22Rv1 (cell line): Measurements from ENCODE around the gene LIMK1.

Experiments
- H3K27ac ChIP-seq: fragments of 450-650 bp; 2 replicates; pipeline ENCODE4 v1.5.1; 2017
- CTCF ChIP-seq: fragments of 450-650 bp; IDR thresholded peaks from 2 replicates; pipeline ENCODE4 v1.5.1; 2017; ENCODE audit warnings: mild to moderate bottlenecking
- ZFX ChIP-seq: fragments of 450-650 bp; IDR thresholded peaks from 2 replicates; pipeline ENCODE4 v1.6.1; 2017; ENCODE audit warnings: antibody characterized with exemption, borderline replicate concordance

The LIMK1 gene

GRCh38 chr7:74049997-74050798, 33.4 kb upstream of the LIMK1 start:
- TF ChIP-seq ZFX (no peak), CTCF (no peak)

GRCh38 chr7:74051193-74051592, 32.4 kb upstream of the LIMK1 start:
- no peak overlapping the region for H3K27ac ChIP-seq
- TF ChIP-seq CTCF (no peak), ZFX (no peak)

More at GRCh38 chr7:74049997-74050798, 33.4 kb upstream of the LIMK1 start:
- no peak overlapping the region for H3K27ac ChIP-seq

GRCh38 chr7:74051629-74052410, 31.8 kb upstream of the LIMK1 start:
- H3K27ac ChIP-seq, result no peak overlapping the region
- TF ChIP-seq ZFX, result no peak
- TF ChIP-seq CTCF, result peak; percentile 64

- TF ChIP-seq ZFX (no peak), CTCF (no peak)
- no peak overlapping the region for H3K27ac ChIP-seq
Measured at GRCh38 chr7:74052628-74053027, 31.0 kb upstream of the LIMK1 start.

GRCh38 chr7:74053589-74054186, 29.9 kb upstream of the LIMK1 start:
- no peak overlapping the region for H3K27ac ChIP-seq
- no peak for TF ChIP-seq ZFX
- TF ChIP-seq CTCF, result no peak

GRCh38 chr7:74056096-74056915, 27.3 kb upstream of the LIMK1 start:
- no peak overlapping the region for H3K27ac ChIP-seq
- no peak for TF ChIP-seq CTCF
- no peak for TF ChIP-seq ZFX
